Activated T-cell treated with anti-CD3 and anti-CD28 coated beads for 4 hours (primary cell): Measurements from ENCODE around the gene CFDP1.
"Not testable (repeated sequence)": the region's sequence is repeated elsewhere in the genome, so short reads cannot be mapped to it uniquely, and the experiment has no call there.

Source experiments
- DNase-seq: peaks from one replicate; pipeline ENCODE4 v3.0.0-alpha.2; 2020

CFDP1 gene

GRCh38 chr16:75458029-75458428, 24.7 kb upstream of the CFDP1 start:
- DNase-seq = no peak

- DNase-seq = no peak
These were observed 24.2 kb upstream of the CFDP1 start for GRCh38 chr16:75457485-75458021.

- no peak for DNase-seq
These were observed 23.7 kb upstream of the CFDP1 start for GRCh38 chr16:75456971-75457370.

DNA sequence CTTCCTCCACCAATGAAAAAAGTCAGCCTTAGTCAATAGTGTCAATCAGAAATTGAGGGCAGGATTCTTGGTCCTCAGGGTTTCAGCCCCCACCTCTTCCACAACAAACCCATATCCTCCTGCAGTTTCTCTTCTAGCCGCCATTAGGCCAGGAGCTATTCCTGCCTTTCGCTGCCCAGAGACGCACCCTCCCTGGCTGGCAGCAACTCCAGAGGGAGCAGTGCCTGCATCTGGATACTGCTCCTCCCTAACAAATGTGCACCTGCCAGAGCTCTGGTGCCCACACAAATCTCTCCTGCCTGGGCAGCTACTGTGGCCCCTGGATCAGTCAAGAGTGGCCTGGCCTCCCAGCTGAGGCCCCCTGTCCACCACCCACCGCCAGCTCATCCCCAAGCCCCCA, 23.2 kb upstream of the CFDP1 start:
- DNase-seq = not testable (repeated sequence)

DNA sequence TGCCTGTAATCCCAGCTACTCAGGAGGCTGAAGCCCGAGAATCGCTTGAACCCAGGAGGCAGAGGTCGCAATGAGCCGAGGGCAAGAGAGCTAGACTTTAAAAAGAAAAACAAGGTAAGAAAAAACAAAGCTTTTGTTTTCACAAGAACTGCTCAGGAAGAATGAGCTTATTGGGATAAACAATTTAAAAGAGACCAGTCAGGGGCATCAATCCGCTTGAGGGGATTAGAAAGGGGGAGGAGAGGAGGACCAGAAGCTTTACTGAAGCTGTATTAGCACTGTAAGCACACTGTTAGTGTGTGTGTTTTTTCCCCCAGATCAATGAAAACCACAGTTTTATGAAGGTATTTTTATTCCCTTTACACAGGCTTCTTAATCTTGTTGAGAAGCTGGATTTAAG, 22.4 kb upstream of the CFDP1 start:
- DNase-seq = no peak

DNA sequence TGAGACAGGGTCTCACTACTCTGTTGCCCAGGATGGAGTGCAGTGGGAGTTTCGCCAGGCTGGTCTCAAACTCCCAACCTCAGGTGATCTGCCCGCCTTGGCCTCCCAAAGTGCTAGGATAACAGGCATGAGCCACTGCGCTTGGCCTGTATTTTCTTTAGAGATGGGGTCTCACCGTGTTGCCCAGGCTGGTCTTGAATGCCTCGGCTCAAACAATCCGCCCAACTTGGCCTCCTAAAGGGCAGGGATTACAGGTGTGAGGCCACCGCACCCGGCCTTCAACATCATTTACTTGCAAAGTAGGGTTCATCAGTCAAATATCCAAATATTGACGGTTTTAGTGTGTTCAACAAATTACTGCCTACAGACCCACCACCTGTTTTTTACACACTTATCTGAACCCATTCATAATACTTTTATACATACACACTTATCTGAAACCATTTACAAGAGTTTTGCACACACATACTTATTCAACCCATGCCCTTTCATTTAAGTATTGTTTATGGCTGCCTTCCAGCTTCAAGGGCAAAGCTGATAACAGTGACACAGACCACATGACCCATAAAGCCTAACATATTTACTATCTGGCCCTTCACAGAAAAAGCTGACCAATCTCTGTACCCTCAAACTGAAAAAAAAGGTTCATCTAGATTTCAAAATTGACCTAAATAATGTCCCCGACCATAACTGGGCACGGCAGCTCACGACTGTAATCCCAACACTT, 19.3 kb upstream of the CFDP1 start:
- DNase-seq = no peak

DNA sequence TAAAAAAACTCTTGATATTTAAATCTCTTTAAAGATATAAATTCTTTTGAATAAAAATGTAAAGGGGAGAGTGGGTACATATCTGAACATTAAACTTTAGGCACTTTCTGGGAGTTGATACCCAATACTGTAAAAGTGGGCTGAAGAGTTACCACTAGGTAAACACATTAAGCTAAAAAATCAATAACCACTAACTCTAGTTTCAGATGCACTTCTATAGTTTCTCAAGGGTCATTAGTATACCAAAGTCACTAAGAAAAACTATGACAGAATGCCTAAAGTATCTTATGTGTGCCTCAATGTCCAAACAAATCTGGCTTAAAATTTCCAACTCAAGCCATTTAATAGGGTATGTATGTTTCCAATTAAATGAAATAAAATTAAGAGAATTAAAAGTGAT, 13.1 kb upstream of the CFDP1 start:
- no peak for DNase-seq

DNA sequence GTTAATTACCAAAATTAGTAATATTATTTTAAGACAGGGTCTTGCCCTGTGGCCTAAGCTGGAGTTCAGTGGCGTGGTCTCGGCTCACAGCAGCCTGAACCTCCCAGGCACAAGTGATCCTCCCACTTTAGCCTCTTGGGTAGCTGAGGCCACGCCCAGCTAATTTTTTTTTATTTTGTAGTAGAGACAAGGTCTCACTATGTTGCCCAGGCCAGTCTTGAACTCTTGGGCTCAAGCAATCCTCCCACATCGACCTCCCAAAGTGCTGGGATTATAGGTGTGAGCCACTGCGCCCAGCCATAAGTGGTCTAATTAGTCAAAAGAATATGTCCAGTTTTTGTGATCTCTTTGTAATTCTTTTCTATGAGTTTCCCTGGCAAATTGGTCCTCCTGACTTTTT, 12.0 kb upstream of the CFDP1 start:
- no peak for DNase-seq

- no peak for DNase-seq
These were observed 10.0 kb upstream of the CFDP1 start for GRCh38 chr16:75443298-75443697.

DNA sequence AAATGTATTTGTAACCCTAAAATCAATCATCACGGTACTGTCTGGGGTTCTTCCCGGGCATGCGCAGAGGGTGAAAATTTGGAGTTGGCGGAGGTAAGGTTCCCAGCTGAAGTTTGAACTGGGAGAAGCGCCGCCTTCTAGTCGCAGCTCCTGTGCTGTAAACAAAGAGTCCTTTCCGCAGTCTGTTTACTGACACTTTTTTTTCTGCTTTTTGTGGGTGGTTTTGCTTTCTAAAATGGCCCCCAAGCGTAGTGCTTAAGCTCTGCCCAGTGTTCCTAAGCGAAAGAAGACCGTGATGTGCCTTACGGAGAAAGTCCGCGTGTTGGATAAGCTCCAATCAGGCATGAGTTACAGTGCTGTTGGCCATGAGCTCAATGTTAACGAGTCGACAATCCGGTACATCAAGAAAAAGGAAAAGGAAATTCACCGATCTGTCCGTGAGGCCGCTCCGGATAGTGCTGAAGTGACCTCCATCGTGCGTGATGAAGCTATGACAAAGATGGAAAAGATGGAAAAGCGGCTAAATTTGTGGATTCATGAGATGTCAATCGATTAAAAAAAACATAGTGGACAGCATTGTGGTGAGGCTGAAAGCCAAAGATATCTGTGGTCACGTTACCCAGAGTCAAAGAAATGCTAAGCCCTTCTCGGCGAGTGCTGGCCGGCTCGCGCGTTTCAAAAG, 570 bp upstream of the CFDP1 start:
- no peak for DNase-seq

DNA sequence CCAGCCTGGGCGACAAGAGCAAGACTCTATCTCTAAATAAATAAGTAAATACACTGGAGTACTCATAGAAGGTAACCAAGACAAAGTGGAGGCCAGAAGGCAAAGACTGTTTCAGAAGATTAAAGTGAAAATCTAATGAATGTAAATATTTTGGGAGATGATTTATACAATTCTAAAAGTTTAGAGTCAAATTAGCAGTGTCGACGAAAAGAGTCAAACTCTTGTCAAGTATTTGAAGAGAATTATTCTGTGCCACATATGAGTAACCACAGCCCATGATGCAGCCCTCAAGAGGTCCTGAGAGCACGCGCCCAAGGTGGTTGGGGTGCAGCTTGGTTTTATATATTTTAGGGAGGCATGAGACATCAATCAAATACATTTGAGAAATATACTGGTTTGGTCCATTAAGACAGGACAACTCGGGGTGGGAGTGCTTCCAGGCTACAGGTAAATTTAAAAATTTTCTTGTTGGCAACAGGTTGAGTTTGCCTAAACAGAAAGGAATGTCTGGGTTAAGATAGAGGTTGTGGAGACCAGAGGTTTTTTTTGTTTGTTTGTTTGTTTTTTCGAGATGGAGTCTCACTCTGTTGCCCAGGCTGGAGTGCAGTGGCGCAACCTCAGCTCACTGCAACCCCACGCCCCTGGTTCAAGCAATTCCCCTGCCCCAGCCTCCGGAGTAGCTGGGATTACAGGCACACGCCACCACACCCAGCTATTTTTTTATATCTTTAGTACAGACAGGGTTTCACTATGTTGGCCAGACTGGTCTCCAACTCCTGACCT, 3.5 kb downstream of the CFDP1 start:
- no peak for DNase-seq

GRCh38 chr16:75426524-75426923, 6.8 kb downstream of the CFDP1 start:
- DNase-seq = not testable (repeated sequence)

DNA sequence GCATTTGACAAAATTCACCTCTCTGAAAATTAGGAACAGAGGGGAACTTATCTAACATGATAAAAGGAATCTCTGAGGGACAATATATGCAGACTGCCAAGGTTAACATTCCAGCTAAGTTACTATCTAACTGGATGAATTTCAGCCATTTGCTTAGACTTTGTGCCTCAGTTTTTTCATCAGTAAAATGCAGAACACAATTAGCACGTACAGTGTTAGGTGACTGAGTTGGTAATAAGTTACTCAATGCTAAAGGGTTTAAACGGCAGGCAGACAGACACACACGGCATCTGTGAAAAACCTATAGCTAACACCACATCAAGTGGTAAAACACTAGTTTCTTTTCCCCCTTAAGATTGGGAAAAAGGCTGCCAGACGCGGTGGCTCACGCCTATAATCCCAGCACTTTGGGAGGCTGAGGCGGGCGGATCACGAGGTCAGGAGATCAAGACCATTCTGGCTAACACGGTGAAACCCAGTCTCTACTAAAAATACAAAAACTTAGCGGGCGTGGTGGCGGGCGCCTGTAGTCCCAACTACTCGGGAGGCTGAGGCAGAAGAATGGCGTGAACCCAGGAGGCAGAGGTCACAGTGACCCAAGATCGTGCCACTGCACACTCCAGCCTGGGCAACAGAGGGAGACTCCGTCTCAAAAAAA, 9.1 kb downstream of the CFDP1 start:
- DNase-seq = not testable (repeated sequence)

DNA sequence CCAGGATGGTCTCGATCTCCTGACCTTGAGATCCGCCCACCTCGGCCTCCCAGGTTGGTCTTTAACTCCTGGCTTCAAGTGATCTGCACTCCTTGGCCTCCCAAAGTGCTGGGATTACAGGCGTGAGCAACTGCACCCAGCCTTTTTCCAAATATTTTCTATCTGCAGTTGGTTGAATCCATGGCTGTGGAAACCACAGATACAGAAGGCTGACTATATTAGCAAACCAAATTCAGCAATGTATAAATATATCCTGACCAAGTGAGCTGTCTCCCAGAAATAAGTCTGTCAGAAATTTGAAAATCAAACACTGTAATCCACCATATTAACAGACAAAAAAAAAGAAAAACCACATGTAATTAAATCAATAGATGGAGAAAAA, 9.6 kb downstream of the CFDP1 start:
- no peak for DNase-seq

DNA sequence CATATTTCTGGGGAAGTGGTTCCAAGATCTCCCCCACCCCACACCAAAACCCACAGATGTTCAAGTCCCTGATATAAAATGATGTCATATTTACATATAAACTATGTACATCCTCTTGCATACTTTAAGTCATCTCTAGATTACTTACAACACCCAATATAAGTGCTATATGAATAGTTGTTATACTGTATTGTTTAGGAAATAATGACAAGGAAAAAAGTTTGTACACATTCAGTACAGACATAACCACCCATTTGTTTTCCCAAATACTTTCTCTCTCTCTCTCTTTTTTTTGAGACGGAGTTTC, 11.5 kb downstream of the CFDP1 start:
- no peak for DNase-seq

DNA sequence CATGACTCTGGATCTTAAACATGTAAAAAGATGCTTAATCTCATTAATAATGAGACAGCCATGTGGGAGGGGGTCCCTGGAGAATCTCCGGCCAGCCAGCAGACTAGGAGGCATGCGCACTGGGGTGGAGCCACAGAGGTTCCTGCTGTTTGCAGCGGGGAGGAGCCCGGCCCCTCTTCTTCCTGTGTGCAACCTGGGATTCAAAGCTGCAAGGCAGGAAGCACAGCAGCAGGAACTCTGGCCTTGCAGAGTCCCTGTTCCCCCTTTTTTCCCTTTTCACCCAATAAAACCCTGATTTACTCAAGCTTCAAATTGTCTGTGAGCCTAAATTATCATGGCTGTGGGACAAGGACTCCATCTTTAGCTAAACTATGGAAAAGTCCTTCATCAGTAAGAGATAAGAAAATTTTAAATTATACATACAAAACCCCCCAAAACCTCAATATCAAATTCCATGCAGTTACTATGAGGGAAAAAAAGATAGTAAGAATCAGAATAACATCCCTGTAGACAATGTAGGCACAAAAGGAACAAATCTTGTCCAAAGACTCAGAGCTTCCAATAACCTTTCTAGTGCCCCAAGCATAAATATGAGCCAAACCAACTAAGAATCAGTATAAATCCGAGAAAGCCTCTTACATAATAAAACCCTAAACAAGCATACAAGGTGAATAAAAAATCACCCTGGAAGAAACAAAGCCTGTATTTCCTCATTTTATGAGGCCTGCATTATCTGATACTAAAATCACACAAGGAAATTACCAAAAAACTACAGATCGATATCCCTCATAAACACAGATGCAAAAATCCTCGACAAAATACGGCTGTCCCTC, 12.1 kb downstream of the CFDP1 start:
- no peak for DNase-seq

GRCh38 chr16:75416904-75417565, 16.3 kb downstream of the CFDP1 start:
- DNase-seq = no peak

DNA sequence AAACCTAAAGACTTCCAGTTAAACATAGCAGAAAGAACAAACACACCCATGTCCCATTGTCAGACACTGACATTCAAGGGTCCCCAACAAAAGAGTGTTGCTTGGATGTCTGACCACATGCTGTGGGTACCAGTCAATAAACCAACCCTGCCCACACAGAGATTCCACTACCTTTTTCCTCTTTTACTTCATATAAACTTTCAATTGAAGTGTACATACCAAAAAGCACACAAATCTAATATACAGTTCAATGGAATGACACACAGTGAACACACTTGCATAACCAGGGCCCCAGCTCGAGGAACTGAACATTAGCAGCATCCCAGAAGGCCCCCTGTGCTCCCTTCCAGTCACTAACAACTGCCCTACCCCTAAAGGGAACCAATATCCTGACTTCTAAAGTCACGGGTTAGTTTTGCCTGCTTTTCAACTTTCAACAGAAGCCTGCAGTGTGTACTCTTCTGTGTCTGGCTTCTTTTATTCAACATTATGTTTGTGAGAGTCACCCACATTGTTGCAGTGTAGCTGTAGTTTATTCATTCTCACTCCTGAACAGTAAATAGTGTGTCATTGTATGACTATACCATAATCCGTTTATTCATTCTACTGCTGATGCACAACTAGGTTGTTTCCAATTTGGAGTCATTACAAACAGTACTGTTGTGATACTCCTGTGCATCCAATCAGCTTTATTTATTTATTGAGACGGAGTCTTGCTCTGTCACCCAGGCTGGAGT, 18.0 kb downstream of the CFDP1 start:
- no peak for DNase-seq

DNA sequence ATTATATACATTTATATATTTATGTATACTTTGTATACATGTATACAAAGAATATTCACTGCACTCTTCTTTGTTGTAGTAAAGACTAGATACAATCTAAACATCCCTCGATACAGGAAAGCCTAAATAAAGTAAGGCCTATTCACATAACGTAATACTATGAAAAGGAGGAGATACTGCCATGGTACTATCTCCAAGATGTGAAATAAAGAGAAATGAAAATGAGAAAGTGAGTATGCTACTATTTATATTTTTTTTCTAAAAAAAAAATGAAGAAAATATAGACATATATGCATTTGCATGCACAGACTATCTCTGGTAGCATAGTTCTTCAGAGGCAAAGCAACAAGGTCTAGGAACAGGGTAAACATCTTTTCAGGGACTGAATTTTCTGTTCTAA, 19.4 kb downstream of the CFDP1 start:
- no peak for DNase-seq

- DNase-seq = no peak
These were observed 26.4 kb downstream of the CFDP1 start for GRCh38 chr16:75406943-75407342.

- no peak for DNase-seq
These were observed 30.4 kb downstream of the CFDP1 start for GRCh38 chr16:75402821-75403475.
